Keratinocyte (primary cell): ENCODE data around the gene FBXW10B.

ENCODE experiments used
- CTCF ChIP-seq, 3 experiments: IDR thresholded peaks in 1 of 3; conservative IDR thresholded peaks in 1 of 3; optimal IDR thresholded peaks in 1 of 3; 2 replicates in 2 of 3; 3 replicates in 1 of 3; pipeline versions ENCODE3 to v1.5.1; 2011; ENCODE audit warnings: low read length in 3 of 3, mild to moderate bottlenecking in 3 of 3, moderate library complexity in 2 of 3, control low read depth in 1 of 3, inconsistent platforms in 1 of 3; ENCODE audit not compliant: insufficient read depth in 2 of 3; ENCODE audit errors: extremely low read depth in 1 of 3
- EZH2 ChIP-seq: IDR thresholded peaks from one replicate; pipeline ENCODE4 v1.6.1; 2012; ENCODE audit warnings: inconsistent platforms, mild to moderate bottlenecking, low read length, moderate library complexity

- TF ChIP-seq CTCF (optimal IDR thresholded peaks at IDR 0.05 in 1 of 3, IDR thresholded peaks at IDR 0.05 in 1 of 3, conservative IDR thresholded peaks at IDR 0.05 in 1 of 3; ENCODE audit: extremely low read depth in 1 of 3, insufficient read depth in 2 of 3, low read length in 3 of 3) (no peak), EZH2 (no peak)
These were observed 30.4 kb upstream of the FBXW10B start for GRCh38 chr17:15649861-15650421.
